AG04449 (cell line): ENCODE results near the gene TMEM128.
"Not testable (repeated sequence)": the region's sequence is repeated elsewhere in the genome, so short reads cannot be mapped to it uniquely, and the experiment has no call there.

Experiments
- CTCF ChIA-PET: fragments of 350-600 bp; formaldehyde crosslinking; extraction: SDS; loops from one replicate; lab custom pipeline; 2021; ENCODE audit warnings: antibody characterized with exemption; lab: Yijun Ruan, JAX
- POLR2A ChIA-PET: fragments of 400-600, 350-600 bp; formaldehyde crosslinking; extraction: SDS; loops from one replicate; lab custom pipeline; 2020; ENCODE audit warnings: antibody characterized with exemption, inconsistent platforms; lab: Yijun Ruan, JAX
- DNase-seq: peaks from one replicate; pipeline ENCODE4 v3.0.0-alpha.2; 2010; ENCODE audit warnings: low read depth, low spot score
- H3K4me3 ChIP-seq: 2 replicates; pipeline ENCODE4 v1.5.1; 2011; ENCODE audit warnings: low read depth, mild to moderate bottlenecking, control low read depth, low read length
- TF ChIP-seq, protein P1 (sequence below): IDR thresholded peaks from one replicate; pipeline ENCODE4 v1.5.1; 2011; ENCODE audit warnings: mild to moderate bottlenecking, moderate library complexity, low read length, control low read depth, inconsistent platforms; ENCODE audit not compliant: insufficient read depth; ENCODE audit errors: missing control alignments

The TMEM128 gene

GRCh38 chr4:4216648-4217047 is 31.4 kb downstream of the TMEM128 start:
- TF ChIP-seq, protein P1, sequence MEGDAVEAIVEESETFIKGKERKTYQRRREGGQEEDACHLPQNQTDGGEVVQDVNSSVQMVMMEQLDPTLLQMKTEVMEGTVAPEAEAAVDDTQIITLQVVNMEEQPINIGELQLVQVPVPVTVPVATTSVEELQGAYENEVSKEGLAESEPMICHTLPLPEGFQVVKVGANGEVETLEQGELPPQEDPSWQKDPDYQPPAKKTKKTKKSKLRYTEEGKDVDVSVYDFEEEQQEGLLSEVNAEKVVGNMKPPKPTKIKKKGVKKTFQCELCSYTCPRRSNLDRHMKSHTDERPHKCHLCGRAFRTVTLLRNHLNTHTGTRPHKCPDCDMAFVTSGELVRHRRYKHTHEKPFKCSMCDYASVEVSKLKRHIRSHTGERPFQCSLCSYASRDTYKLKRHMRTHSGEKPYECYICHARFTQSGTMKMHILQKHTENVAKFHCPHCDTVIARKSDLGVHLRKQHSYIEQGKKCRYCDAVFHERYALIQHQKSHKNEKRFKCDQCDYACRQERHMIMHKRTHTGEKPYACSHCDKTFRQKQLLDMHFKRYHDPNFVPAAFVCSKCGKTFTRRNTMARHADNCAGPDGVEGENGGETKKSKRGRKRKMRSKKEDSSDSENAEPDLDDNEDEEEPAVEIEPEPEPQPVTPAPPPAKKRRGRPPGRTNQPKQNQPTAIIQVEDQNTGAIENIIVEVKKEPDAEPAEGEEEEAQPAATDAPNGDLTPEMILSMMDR = no peak
- H3K4me3 ChIP-seq = no peak overlapping the region
- DNase-seq = no peak
- POLR2A ChIA-PET = no interaction called here
- CTCF ChIA-PET = no interaction called here

DNA sequence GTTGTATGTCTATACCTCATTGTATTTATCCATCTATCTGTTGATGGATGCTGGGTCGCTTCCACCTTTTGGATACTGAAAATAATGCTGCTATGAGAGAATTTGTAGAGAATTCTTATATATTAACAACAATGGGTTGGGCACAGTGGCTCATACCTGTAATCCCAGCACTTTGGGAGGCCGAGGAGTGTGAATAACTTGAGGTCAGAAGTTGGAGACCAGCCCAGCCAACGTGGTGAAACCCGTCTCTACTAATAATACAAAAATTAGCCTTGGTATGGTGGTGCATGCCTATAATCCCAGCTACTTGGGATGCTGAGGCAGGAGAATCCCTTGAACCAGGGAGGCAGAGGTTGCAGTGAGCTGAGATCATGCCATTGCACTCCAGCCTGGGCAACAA is 34.3 kb downstream of the TMEM128 start:
- POLR2A ChIA-PET, DNase-seq, H3K4me3 ChIP-seq, CTCF ChIA-PET: not testable (repeated sequence)

DNA sequence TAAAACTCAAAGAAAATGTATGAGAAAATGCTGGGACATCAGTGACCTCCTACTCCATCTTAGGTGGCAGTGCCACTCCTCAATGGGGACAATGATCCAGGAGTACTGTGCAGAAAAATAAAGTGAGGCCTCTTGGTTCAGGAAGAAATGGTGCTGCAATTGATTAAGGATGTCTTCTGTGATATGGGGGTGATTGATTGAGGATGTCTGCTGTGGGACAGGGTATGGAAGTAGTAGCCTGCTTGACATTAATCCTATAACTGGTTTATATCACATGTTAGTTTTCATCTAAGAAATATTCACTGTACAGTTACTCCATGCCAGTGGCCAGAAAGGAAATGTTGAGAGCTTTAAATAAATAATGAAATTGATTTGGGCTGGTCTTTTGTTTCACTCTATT is 41.8 kb downstream of the TMEM128 start:
- H3K4me3 ChIP-seq = no peak overlapping the region
- POLR2A ChIA-PET = no interaction called here
- TF ChIP-seq, protein P1 = no peak
- DNase-seq = no peak
- CTCF ChIA-PET = no interaction called here

- no peak for DNase-seq
- TF ChIP-seq, protein P1 = no peak
- H3K4me3 ChIP-seq = no peak overlapping the region
- CTCF ChIA-PET = no interaction called here
- POLR2A ChIA-PET = no interaction called here
These were observed 43.6 kb downstream of the TMEM128 start for GRCh38 chr4:4204401-4204745.

GRCh38 chr4:4203688-4204400 is 44.2 kb downstream of the TMEM128 start:
- ChIA-PET POLR2A (no interaction called here), CTCF (no interaction called here)
- no peak for DNase-seq
- no peak overlapping the region for H3K4me3 ChIP-seq
- TF ChIP-seq, protein P1 = no peak

DNA sequence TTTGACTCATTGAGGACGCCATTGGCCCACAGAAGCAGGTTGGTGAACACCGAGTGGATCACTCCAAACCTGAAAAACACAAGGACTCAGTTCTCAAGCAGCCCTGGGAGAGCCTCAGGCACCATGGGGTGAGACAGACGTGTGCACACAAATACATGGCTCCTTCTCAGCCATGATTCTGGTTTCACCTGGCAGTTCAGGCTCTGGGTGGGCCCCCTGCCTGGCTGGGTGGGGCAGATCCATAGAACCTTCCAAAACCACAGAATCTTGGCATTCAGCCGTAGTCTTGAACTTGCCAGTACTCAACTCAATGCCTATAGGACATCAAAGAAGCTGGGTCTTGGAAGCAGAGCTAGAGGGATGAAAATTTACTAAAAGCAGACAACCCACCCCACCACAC is 45.5 kb downstream of the TMEM128 start:
- TF ChIP-seq, protein P1 = no peak
- ChIA-PET POLR2A (no interaction called here), CTCF (no interaction called here)
- H3K4me3 ChIP-seq = no peak overlapping the region
- DNase-seq = no peak

DNA sequence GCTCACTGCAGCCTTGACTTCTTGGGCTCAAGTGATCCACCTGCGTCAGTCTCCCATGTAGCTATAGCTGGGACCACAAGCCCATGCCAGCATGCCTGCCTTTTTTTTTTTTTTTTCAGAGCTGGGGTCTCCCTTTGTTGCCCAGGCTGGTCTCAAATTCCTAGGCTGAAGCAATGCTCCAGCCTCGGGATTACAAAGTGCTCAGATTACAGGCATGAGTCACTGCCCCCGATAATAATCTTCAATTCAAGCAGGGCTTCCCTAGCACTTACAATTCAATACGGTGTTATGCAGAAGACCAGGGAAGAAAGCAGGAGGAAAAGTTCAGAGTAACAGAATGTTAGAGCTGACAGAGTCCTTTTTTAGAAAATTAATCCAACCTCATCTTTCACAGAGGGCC is 47.4 kb downstream of the TMEM128 start:
- H3K4me3 ChIP-seq = no peak overlapping the region
- DNase-seq = no peak
- ChIA-PET CTCF (no interaction called here), POLR2A (no interaction called here)
- TF ChIP-seq, protein P1 = no peak
